K562 (cell line): ENCODE results near the gene TECPR1. TPM values are rescaled to one million over a fixed set of nuclear protein-coding genes. Genes with fewer than 3 reads are reported as not detected.

Experiments used
- BRD9 ChIP-seq: fragments of 450-650 bp; IDR thresholded peaks from 2 replicates; pipeline ENCODE4 v1.6.1; 2018; ENCODE audit warnings: low read depth; ENCODE audit not compliant: partially characterized antibody
- CBFA2T3 ChIP-seq: fragments of 450-650 bp; IDR thresholded peaks from 2 replicates; pipeline ENCODE4 v1.6.1; 2017
- CREM ChIP-seq: IDR thresholded peaks from 2 replicates; pipeline ENCODE4 v1.6.1; 2014; ENCODE audit warnings: antibody characterized with exemption, low read depth
- CTBP1 ChIP-seq: fragments of 450-650 bp; IDR thresholded peaks from 2 replicates; pipeline ENCODE4 v1.6.1; 2016; ENCODE audit warnings: borderline replicate concordance
- EGR1 ChIP-seq: fragments of 450-650 bp; conservative IDR thresholded peaks from 2 replicates; pipeline ENCODE4 v1.6.1; 2017; ENCODE audit warnings: mild to moderate bottlenecking
- ESRRA ChIP-seq: fragments of 450-650 bp; IDR thresholded peaks from 2 replicates; pipeline ENCODE4 v1.6.1; 2014; ENCODE audit warnings: low read depth, mild to moderate bottlenecking, moderate library complexity, borderline replicate concordance
- FOSL1 ChIP-seq: fragments of 200-800 bp; sonication (Bioruptor generic); conservative IDR thresholded peaks from 2 replicates; pipeline ENCODE4 v1.6.1; 2016; ENCODE audit warnings: missing genetic modification characterization, missing compliant biosample characterization
- FOXA3 ChIP-seq, 2 experiments: fragments of 450-650 bp in 1 of 2; sonication (generic) in 1 of 2; formaldehyde crosslinking; IDR thresholded peaks in 1 of 2; conservative IDR thresholded peaks in 1 of 2; 2 replicates each; pipeline versions ENCODE4 v1.4.0 to v1.8.0; 2020 to 2022; ENCODE audit warnings: mild to moderate bottlenecking in 2 of 2, missing genetic modification reagents in 1 of 2
- FOXJ2 ChIP-seq: fragments of 200-800 bp; sonication (Bioruptor generic); IDR thresholded peaks from 2 replicates; pipeline ENCODE4 v1.6.1; 2016; ENCODE audit warnings: missing genetic modification characterization, missing compliant biosample characterization
- GATA2 ChIP-seq: sonication (generic); formaldehyde crosslinking; IDR thresholded peaks from 2 replicates; pipeline ENCODE4 v1.4.0; 2020; ENCODE audit warnings: mild to moderate bottlenecking, missing genetic modification reagents
- HDAC2 ChIP-seq: fragments of 450-650 bp; IDR thresholded peaks from 2 replicates; pipeline ENCODE4 v1.6.1; 2016; ENCODE audit warnings: mild to moderate bottlenecking
- KDM1A ChIP-seq, 2 experiments: fragments of 450-650 bp; IDR thresholded peaks; 2 replicates each; pipeline ENCODE4 v1.6.1; 2016; ENCODE audit warnings: mild to moderate bottlenecking in 2 of 2
- L3MBTL2 ChIP-seq: fragments of 450-650 bp; IDR thresholded peaks from 2 replicates; pipeline ENCODE4 v1.6.1; 2016; ENCODE audit warnings: mild to moderate bottlenecking, moderate library complexity
- NR2C1 ChIP-seq, 2 experiments: fragments of 450-650 bp; IDR thresholded peaks; 2 replicates each; pipeline ENCODE4 v1.6.1; 2017; ENCODE audit warnings: mild to moderate bottlenecking in 2 of 2, antibody characterized with exemption in 1 of 2, inconsistent platforms in 1 of 2, missing compliant biosample characterization in 1 of 2, missing genetic modification characterization in 1 of 2
- PKNOX1 ChIP-seq: fragments of 450-650 bp; IDR thresholded peaks from 2 replicates; pipeline ENCODE4 v1.6.1; 2016
- RCOR1 ChIP-seq, 2 experiments: IDR thresholded peaks; 2 replicates each; pipeline ENCODE4 v1.6.1; 2012; ENCODE audit warnings: low read depth in 2 of 2, low read length in 2 of 2, borderline replicate concordance in 1 of 2, improper control_type of control experiment in 1 of 2
- SMAD4 ChIP-seq: fragments of 250-450 bp; sonication (Bioruptor Pico); conservative IDR thresholded peaks from 2 replicates; pipeline ENCODE4 v1.8.0; 2021; ENCODE audit warnings: inconsistent platforms, mild to moderate bottlenecking, moderate library complexity
- SOX6 ChIP-seq: fragments of 450-650 bp; IDR thresholded peaks from 2 replicates; pipeline ENCODE4 v1.6.1; 2014; ENCODE audit warnings: mild to moderate bottlenecking
- STAT5A ChIP-seq: IDR thresholded peaks from 2 replicates; pipeline ENCODE4 v1.6.1; 2012; ENCODE audit warnings: low read length, inconsistent platforms, borderline replicate concordance
- TAL1 ChIP-seq: fragments of 450-650 bp; IDR thresholded peaks from 2 replicates; pipeline ENCODE4 v1.6.1; 2016; ENCODE audit warnings: mild to moderate bottlenecking
- TCF3 ChIP-seq: sonication (generic); formaldehyde crosslinking; IDR thresholded peaks from 2 replicates; pipeline ENCODE4 v1.4.0; 2020; ENCODE audit warnings: mild to moderate bottlenecking, missing genetic modification reagents
- TEAD4 ChIP-seq, 2 experiments: sonication (generic) in 1 of 2; formaldehyde crosslinking in 1 of 2; IDR thresholded peaks; 2 replicates each; pipeline versions ENCODE4 v1.6.1 to v1.8.0; 2012 to 2022; ENCODE audit warnings: borderline replicate concordance in 1 of 2, inconsistent platforms in 1 of 2, low read length in 1 of 2, mild to moderate bottlenecking in 1 of 2, missing genetic modification reagents in 1 of 2
- TFAP4 ChIP-seq: sonication (generic); formaldehyde crosslinking; IDR thresholded peaks from 2 replicates; pipeline ENCODE4 v1.8.0; 2022; ENCODE audit warnings: missing genetic modification reagents, mild to moderate bottlenecking, moderate library complexity, borderline replicate concordance
- USF2 ChIP-seq: sonication (generic); formaldehyde crosslinking; IDR thresholded peaks from 2 replicates; pipeline ENCODE4 v1.5.0; 2020; ENCODE audit warnings: missing genetic modification reagents
- polyA plus RNA-seq, 8 experiments: library from polyadenylated mRNA; depleted of rRNA in 4 of 8; stranded (reverse) in 5 of 8; unstranded in 3 of 8; fragments of >200 nt; fragmentation: Nextera tagmentation in 2 of 8; fragmentation: Illumina TruSeq in 1 of 8; extraction: Ambion mirVana in 2 of 8; extraction: Trizol in 1 of 8; gene quantifications; 2 replicates each; pipeline versions ENCODE4 v1.2.1 to v1.2.3, GENCODE V29; 2011 to 2014; ENCODE audit warnings: inconsistent platforms in 1 of 8, missing spikeins in 1 of 8
- total RNA-seq, 7 experiments: library from RNA; depleted of rRNA in 6 of 7; stranded (reverse); fragments of >200 nt in 6 of 7; fragmentation: Illumina TruSeq in 2 of 7; extraction: Trizol in 2 of 7; gene quantifications; 2 replicates each; pipeline versions ENCODE4 v1.2.1 to v1.2.3, GENCODE V29; 2011 to 2021; ENCODE audit warnings: low replicate concordance in 1 of 7
- TF ChIP-seq, protein P1 (sequence below): sonication (generic); formaldehyde crosslinking; IDR thresholded peaks from 2 replicates; pipeline ENCODE4 v1.9.0; 2022; ENCODE audit warnings: mild to moderate bottlenecking, missing genetic modification reagents

Gene TECPR1
- total and polyA plus RNA-seq, 9 of the 15 experiments (the other 6 are each of a cell fraction or from before 2014, with no cell fraction given), result 0.17 to 15.0 (median 2.2) TPM

- TF ChIP-seq EGR1 (0 out of 2 replicates have a peak, but pooled peaks have one; percentile 20), PKNOX1 (no peak), TAL1 (peak; percentile 41), RCOR1 (IDR thresholded peaks at IDR 0.05; ENCODE audit: borderline replicate concordance in 1 of 2, low read depth in 2 of 2, low read length in 2 of 2) (peak in 1 of 2 experiments; percentile 98; a peak in 2 of 4 replicates), NR2C1 (IDR thresholded peaks at IDR 0.05) (no peak), NR2C1 (tag; IDR thresholded peaks at IDR 0.05) (0 out of 2 replicates have a peak, but pooled peaks have one; percentile 54), CTBP1 (peak; percentile 88), CREM (peak; percentile 53), TCF3 (CRISPR knock-in tag) (peak; percentile 54), ESRRA (peak; percentile 42; the same call in 1 of the 2 replicates), USF2 (CRISPR knock-in tag) (peak; percentile 62; the same call in 1 of the 2 replicates), GATA2 (peak; percentile 48; the same call in 1 of the 2 replicates), HDAC2 (peak; percentile 55; the same call in 1 of the 2 replicates), FOSL1 (tag) (peak; percentile 61), FOXJ2 (tag) (peak; percentile 84), STAT5A (no peak), SMAD4 (CRISPR knock-in tag) (0 out of 2 replicates have a peak, but pooled peaks have one; percentile 39), KDM1A (IDR thresholded peaks at IDR 0.05) (peak; percentile 79 to 86), L3MBTL2 (peak; percentile 53), BRD9 (no peak), TEAD4 (IDR thresholded peaks at IDR 0.05; ENCODE audit: low read length) (0 out of 2 replicates have a peak, but pooled peaks have one; percentile 29), TEAD4 (CRISPR knock-in tag; IDR thresholded peaks at IDR 0.05; ENCODE audit: borderline replicate concordance) (no peak), SOX6 (peak; percentile 21; the same call in 1 of the 2 replicates), FOXA3 (CRISPR knock-in tag; conservative IDR thresholded peaks at IDR 0.05 in 1 of 2, IDR thresholded peaks at IDR 0.05 in 1 of 2) (peak in 1 of 2 experiments; percentile 69; a peak in 2 of 4 replicates), CBFA2T3 (peak; percentile 69), TFAP4 (CRISPR knock-in tag) (peak; percentile 52; the same call in 1 of the 2 replicates)
- TF ChIP-seq, protein P1, sequence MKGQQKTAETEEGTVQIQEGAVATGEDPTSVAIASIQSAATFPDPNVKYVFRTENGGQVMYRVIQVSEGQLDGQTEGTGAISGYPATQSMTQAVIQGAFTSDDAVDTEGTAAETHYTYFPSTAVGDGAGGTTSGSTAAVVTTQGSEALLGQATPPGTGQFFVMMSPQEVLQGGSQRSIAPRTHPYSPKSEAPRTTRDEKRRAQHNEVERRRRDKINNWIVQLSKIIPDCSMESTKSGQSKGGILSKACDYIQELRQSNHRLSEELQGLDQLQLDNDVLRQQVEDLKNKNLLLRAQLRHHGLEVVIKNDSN (CRISPR knock-in tag), result peak; percentile 53; the same call in 1 of the 2 replicates
Measured at GRCh38 chr7:98300595-98301372, 48.8 kb upstream of the TECPR1 start (continued).
